ENCODE results near the gene DYNLL2. TPM values are rescaled to one million over a fixed set of nuclear protein-coding genes. Genes with fewer than 3 reads are reported as not detected.

The DYNLL2 gene
- total RNA-seq, 4 donors from 2014 or later, result 13.9 to 21.3 (median 16.6) TPM

- peak overlapping the region in 3 of 4 donors; percentile 96 to 97 (median 97) for H3K27ac ChIP-seq
- TF ChIP-seq EP300 (IDR thresholded peaks at IDR 0.05), result no peak
- no peak for TF ChIP-seq POLR2A (IDR thresholded peaks at IDR 0.05)
- TF ChIP-seq CTCF (IDR thresholded peaks at IDR 0.05), result no peak
- 55 to 61% methylated on average over 8 of the region's 8 CpGs for WGBS, 2 donors
- peak overlapping the region in 3 of 4 donors; percentile 77 to 94 (median 93) for H3K4me3 ChIP-seq
- no peaks in the 10 kb centered on the region for H3K27me3 ChIP-seq
- peaks cover 4 to 64% (median 28%) of the 10 kb centered on the region in 4 donors for H3K4me1 ChIP-seq
- DNase-seq (ENCODE audit: low spot score in 2 of 2), result no peak
- H3K36me3 ChIP-seq, result peaks cover 0 to 36% (median 11%) of the 10 kb centered on the region in 3 donors
- no peaks in the 10 kb centered on the region for H3K9me3 ChIP-seq
Observed at GRCh38 chr17:58085039-58085715, 2.0 kb downstream of the DYNLL2 start.

- peaks cover 4 to 70% (median 25%) of the 10 kb centered on the region in 4 donors for H3K4me1 ChIP-seq
- WGBS, 2 donors, result 70 to 71% methylated on average over 8 of the region's 8 CpGs
Observed at GRCh38 chr17:58086953-58087352, 3.7 kb downstream of the DYNLL2 start.

GRCh38 chr17:58088624-58089023 is 5.4 kb downstream of the DYNLL2 start:
- Histone ChIP-seq H3K27ac (no peak overlapping the region), H3K9me3 (no peaks in the 10 kb centered on the region), H3K27me3 (no peaks in the 10 kb centered on the region), H3K4me3 (no peak overlapping the region), H3K36me3 (peaks cover 0 to 71% (median 18%) of the 10 kb centered on the region in 3 donors), H3K4me1 (peaks cover 4 to 61% (median 25%) of the 10 kb centered on the region in 4 donors)
- no peak for DNase-seq (ENCODE audit: low spot score in 2 of 2)
- TF ChIP-seq EP300 (IDR thresholded peaks at IDR 0.05) (no peak), POLR2A (IDR thresholded peaks at IDR 0.05) (no peak), CTCF (IDR thresholded peaks at IDR 0.05) (no peak)
- WGBS, 2 donors, result 42 to 57% methylated on average over 5 of the region's 5 CpGs

More at GRCh38 chr17:58086953-58087352, 3.7 kb downstream of the DYNLL2 start:
- TF ChIP-seq EP300 (IDR thresholded peaks at IDR 0.05) (no peak), POLR2A (IDR thresholded peaks at IDR 0.05) (no peak), CTCF (IDR thresholded peaks at IDR 0.05) (no peak)
- H3K27ac ChIP-seq, result no peak overlapping the region
- H3K9me3 ChIP-seq, result no peaks in the 10 kb centered on the region
- H3K4me3 ChIP-seq, result no peak overlapping the region
- no peak for DNase-seq (ENCODE audit: low spot score in 2 of 2)
- H3K36me3 ChIP-seq, result peaks cover 0 to 54% (median 18%) of the 10 kb centered on the region in 3 donors
- H3K27me3 ChIP-seq, result no peaks in the 10 kb centered on the region

- TF ChIP-seq POLR2A (IDR thresholded peaks at IDR 0.05), result no peak
- TF ChIP-seq CTCF (IDR thresholded peaks at IDR 0.05), result no peak
- no peak for TF ChIP-seq EP300 (IDR thresholded peaks at IDR 0.05)
- peaks cover 4 to 61% (median 25%) of the 10 kb centered on the region in 4 donors for H3K4me1 ChIP-seq
- H3K27me3 ChIP-seq, result no peaks in the 10 kb centered on the region
- peaks cover 0 to 76% (median 18%) of the 10 kb centered on the region in 3 donors for H3K36me3 ChIP-seq
- H3K27ac ChIP-seq, result no peak overlapping the region
- H3K9me3 ChIP-seq, result no peaks in the 10 kb centered on the region
- no peak overlapping the region for H3K4me3 ChIP-seq
- 74 to 81% methylated on average over 11 of the region's 11 CpGs for WGBS, 2 donors
- DNase-seq (ENCODE audit: low spot score in 2 of 2), result no peak
Observed at GRCh38 chr17:58089111-58089510, 5.9 kb downstream of the DYNLL2 start.

GRCh38 chr17:58091024-58091567 is 7.9 kb downstream of the DYNLL2 start:
- WGBS, 2 donors, result 74 to 83% methylated on average over 2 of the region's 2 CpGs
- Histone ChIP-seq H3K4me3 (no peak overlapping the region), H3K27me3 (no peaks in the 10 kb centered on the region), H3K4me1 (peaks cover 3 to 43% (median 10%) of the 10 kb centered on the region in 4 donors), H3K36me3 (peaks cover 0 to 81% (median 18%) of the 10 kb centered on the region in 3 donors), H3K9me3 (no peaks in the 10 kb centered on the region), H3K27ac (no peak overlapping the region)
- DNase-seq (ENCODE audit: low spot score in 2 of 2), result no peak
- TF ChIP-seq EP300 (IDR thresholded peaks at IDR 0.05) (no peak), POLR2A (IDR thresholded peaks at IDR 0.05) (no peak), CTCF (IDR thresholded peaks at IDR 0.05) (no peak)

Measured in tibial nerve (tissue), 4 donors.